ENCODE results near the gene IQGAP2. TPM values are rescaled to one million over a fixed set of nuclear protein-coding genes. Genes with fewer than 3 reads are reported as not detected.

Gene IQGAP2
- total and polyA plus RNA-seq, 2 of the 8 experiments (the other 6 are each of a cell fraction or from before 2014, with no cell fraction given): 19.7 to 66.0 TPM

DNA sequence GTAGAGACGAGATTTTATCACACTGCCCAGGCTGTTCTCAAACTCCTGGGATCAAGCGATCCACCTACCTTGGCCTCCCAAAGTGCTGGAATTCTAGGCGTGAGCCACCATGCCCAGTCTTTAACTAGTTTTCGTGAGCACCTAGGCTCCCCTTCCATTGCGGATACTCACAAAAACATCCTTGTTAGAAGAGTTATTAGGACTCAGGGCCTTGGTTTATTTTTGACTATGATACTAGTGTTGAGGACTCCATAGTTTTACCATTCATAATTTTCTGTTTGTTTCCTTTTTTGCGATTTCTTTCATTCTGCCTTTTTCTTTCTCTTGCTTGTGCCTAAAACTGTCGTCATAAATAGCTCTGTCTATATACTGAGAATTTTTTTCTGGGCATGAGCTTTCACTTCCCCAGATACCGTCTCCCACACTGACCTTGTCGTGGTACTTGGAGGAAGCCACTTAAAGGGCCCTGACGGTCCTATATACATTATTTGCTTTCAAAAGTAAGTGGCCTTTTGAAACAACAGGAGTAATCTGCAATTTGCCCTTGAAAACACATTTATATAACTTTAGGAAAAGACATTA is 318.0 kb downstream of the IQGAP2 start (continued):
- no peak for TF ChIP-seq CHD7 (IDR thresholded peaks at IDR 0.05; ENCODE audit: insufficient replicate concordance, low read length)
- no peak for TF ChIP-seq JUN (IDR thresholded peaks at IDR 0.05; ENCODE audit: low read depth, low read length)
- no peak for TF ChIP-seq TEAD4 (IDR thresholded peaks at IDR 0.05; ENCODE audit: low read depth, low read length)
- TF ChIP-seq SIN3A (conservative IDR thresholded peaks at IDR 0.05 in 1 of 2, IDR thresholded peaks at IDR 0.05 in 1 of 2; ENCODE audit: low read depth in 1 of 2, low read length in 2 of 2): no peak
- no peak for TF ChIP-seq NRF1 (IDR thresholded peaks at IDR 0.05; ENCODE audit: low read depth, low read length)
- no peak for TF ChIP-seq EP300 (IDR thresholded peaks at IDR 0.05; ENCODE audit: borderline replicate concordance in 1 of 2, low read depth in 2 of 2, low read length in 2 of 2)
- no peak for TF ChIP-seq JUND (IDR thresholded peaks at IDR 0.05; ENCODE audit: low read length)

Data from H1 (cell line).